Measurements from ENCODE around the gene ERFE.

ERFE gene

GRCh38 chr2:238126775-238127164, 32.0 kb upstream of the ERFE start:
- Histone ChIP-seq H3K9me3 (ENCODE audit: control insufficient read depth, insufficient read depth, low read length) (no peaks in the 10 kb centered on the region), H3K36me3 (ENCODE audit: control insufficient read depth, insufficient read depth, low read length) (no peaks in the 10 kb centered on the region), H3K4me1 (ENCODE audit: control insufficient read depth, insufficient read depth, low read length) (peaks cover 8% of the 10 kb centered on the region; the same call in 1 of the 2 replicates), H3K4me3 (ENCODE audit: low read length) (no peak overlapping the region), H3K27ac (ENCODE audit: low read length) (no peak overlapping the region), H3K27me3 (ENCODE audit: control insufficient read depth, insufficient read depth, low read length) (no peaks in the 10 kb centered on the region)
- no peak for DNase-seq (ENCODE audit: low read depth, low spot score)
- 100% methylated on average over 2 of the region's 2 CpGs for WGBS (ENCODE audit: insufficient coverage, insufficient read length)

- H3K36me3 ChIP-seq (ENCODE audit: control insufficient read depth, insufficient read depth, low read length), result no peaks in the 10 kb centered on the region
- H3K4me1 ChIP-seq (ENCODE audit: control insufficient read depth, insufficient read depth, low read length), result peaks cover 8% of the 10 kb centered on the region; the same call in 1 of the 2 replicates
- H3K4me3 ChIP-seq (ENCODE audit: low read length), result no peak overlapping the region
- no CpG with 5 or more reads among the region's 36 CpGs for WGBS (ENCODE audit: insufficient coverage, insufficient read length)
- DNase-seq (ENCODE audit: low read depth, low spot score), result no peak
- no peaks in the 10 kb centered on the region for H3K9me3 ChIP-seq (ENCODE audit: control insufficient read depth, insufficient read depth, low read length)
- H3K27ac ChIP-seq (ENCODE audit: low read length), result no peak overlapping the region
- H3K27me3 ChIP-seq (ENCODE audit: control insufficient read depth, insufficient read depth, low read length), result no peaks in the 10 kb centered on the region
Measured at GRCh38 chr2:238127165-238128060, 31.4 kb upstream of the ERFE start.

DNA sequence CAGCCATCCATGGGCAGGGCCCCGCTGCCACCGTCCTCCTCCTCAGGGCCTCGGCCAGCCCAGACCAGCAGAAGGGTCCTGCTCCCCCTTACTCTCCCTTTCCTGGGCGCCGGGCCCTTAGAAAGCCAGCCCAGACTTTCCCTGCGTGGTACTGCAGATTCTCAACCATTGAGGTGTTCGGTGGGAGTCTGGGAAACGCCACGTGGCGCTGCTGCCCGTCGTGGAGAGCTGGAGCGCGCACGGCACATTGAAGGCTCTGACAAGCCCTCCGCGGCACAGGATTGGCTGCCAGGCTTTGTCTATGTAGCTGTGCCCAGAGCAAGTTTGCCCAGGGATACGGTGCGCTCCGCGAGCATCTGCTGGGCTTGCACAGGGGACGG, 30.7 kb upstream of the ERFE start:
- DNase-seq (ENCODE audit: low read depth, low spot score), result no peak
- Histone ChIP-seq H3K4me3 (ENCODE audit: low read length) (no peak overlapping the region), H3K27me3 (ENCODE audit: control insufficient read depth, insufficient read depth, low read length) (no peaks in the 10 kb centered on the region), H3K9me3 (ENCODE audit: control insufficient read depth, insufficient read depth, low read length) (no peaks in the 10 kb centered on the region), H3K36me3 (ENCODE audit: control insufficient read depth, insufficient read depth, low read length) (no peaks in the 10 kb centered on the region), H3K4me1 (ENCODE audit: control insufficient read depth, insufficient read depth, low read length) (peaks cover 8% of the 10 kb centered on the region; the same call in 1 of the 2 replicates), H3K27ac (ENCODE audit: low read length) (no peak overlapping the region)
- WGBS (ENCODE audit: insufficient coverage, insufficient read length), result no CpG with 5 or more reads among the region's 22 CpGs

DNA sequence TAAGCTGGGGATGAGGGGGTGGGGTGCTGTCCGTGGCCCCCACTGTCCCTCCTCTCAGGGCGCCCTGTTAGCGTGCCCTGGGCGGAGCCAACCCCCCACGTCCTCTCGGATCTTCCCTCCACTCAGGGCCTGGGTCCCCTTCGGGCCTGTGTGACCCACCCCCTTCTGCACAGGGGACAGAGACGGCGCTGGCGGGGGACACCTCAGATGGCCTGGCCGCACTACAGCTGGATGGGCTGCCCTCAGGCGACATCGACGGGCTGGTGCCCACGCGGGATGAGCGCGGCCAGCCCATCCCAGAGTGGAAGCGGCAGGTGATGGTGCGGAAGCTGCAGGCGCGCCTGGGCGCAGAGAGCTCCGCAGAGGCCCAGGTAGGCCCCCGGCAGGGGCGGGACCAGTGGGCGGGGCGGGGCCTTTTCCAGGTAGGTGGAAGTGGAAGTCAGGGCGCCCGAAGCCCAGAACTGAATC, 30.2 kb upstream of the ERFE start:
- no CpG with 5 or more reads among the region's 30 CpGs for WGBS (ENCODE audit: insufficient coverage, insufficient read length)
- peak overlapping the region; percentile 26; the same call in 1 of the 2 replicates for H3K4me3 ChIP-seq (ENCODE audit: low read length)
- H3K27ac ChIP-seq (ENCODE audit: low read length), result no peak overlapping the region
- no peaks in the 10 kb centered on the region for H3K27me3 ChIP-seq (ENCODE audit: control insufficient read depth, insufficient read depth, low read length)
- H3K4me1 ChIP-seq (ENCODE audit: control insufficient read depth, insufficient read depth, low read length), result peaks cover 8% of the 10 kb centered on the region; the same call in 1 of the 2 replicates
- no peak for DNase-seq (ENCODE audit: low read depth, low spot score)
- H3K36me3 ChIP-seq (ENCODE audit: control insufficient read depth, insufficient read depth, low read length), result no peaks in the 10 kb centered on the region
- no peaks in the 10 kb centered on the region for H3K9me3 ChIP-seq (ENCODE audit: control insufficient read depth, insufficient read depth, low read length)

DNA sequence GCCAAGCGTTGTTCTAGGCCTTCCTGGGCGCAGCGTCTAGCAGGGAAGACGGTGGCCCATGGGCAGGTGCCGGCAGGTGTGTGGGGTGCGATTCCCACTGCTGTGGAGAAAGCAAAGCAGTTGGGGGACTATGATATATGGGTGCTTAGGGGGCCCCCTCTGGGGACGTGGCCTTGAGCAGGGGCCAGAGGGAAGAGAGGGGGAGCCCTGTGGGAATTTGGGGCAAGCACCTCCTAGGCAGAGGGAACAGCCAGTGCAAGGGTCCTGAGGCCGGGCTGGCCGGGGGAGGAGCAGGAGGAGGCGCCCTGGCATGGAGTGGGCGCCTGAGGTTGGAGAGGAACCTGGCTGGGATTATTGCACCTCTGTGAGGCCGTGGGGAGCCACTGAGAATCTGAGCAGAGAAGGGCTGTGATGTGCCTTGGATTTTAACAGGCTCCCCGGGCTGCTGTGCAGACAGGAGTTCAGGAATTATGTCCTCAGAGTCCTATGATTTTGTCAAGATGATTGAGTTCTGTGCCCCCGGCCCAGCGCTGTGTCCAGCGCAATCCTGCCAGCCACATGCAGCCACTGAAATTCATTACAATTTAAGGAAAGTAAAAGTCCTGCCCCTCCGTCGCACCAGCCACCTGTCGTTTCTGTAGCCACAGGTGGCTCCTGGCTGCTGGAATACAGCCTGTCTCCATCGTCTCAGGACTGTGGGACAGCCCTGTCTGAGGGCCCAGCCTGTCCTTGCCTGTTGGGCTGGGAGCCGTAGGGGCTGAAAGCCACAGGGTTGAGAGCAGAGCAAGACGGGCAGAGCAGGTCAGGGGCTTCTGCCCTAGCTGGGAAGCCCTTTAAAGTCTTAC, 29.4 kb upstream of the ERFE start:
- WGBS (ENCODE audit: insufficient coverage, insufficient read length), result no CpG with 5 or more reads among the region's 22 CpGs
- Histone ChIP-seq H3K9me3 (ENCODE audit: control insufficient read depth, insufficient read depth, low read length) (no peaks in the 10 kb centered on the region), H3K27me3 (ENCODE audit: control insufficient read depth, insufficient read depth, low read length) (no peaks in the 10 kb centered on the region), H3K27ac (ENCODE audit: low read length) (no peak overlapping the region), H3K36me3 (ENCODE audit: control insufficient read depth, insufficient read depth, low read length) (no peaks in the 10 kb centered on the region), H3K4me3 (ENCODE audit: low read length) (no peak overlapping the region), H3K4me1 (ENCODE audit: control insufficient read depth, insufficient read depth, low read length) (peaks cover 8% of the 10 kb centered on the region; the same call in 1 of the 2 replicates)
- no peak for DNase-seq (ENCODE audit: low read depth, low spot score)

GRCh38 chr2:238130111-238130695, 28.6 kb upstream of the ERFE start:
- no peaks in the 10 kb centered on the region for H3K36me3 ChIP-seq (ENCODE audit: control insufficient read depth, insufficient read depth, low read length)
- H3K9me3 ChIP-seq (ENCODE audit: control insufficient read depth, insufficient read depth, low read length), result no peaks in the 10 kb centered on the region
- H3K27ac ChIP-seq (ENCODE audit: low read length), result no peak overlapping the region
- no peaks in the 10 kb centered on the region for H3K27me3 ChIP-seq (ENCODE audit: control insufficient read depth, insufficient read depth, low read length)
- peaks cover 6% of the 10 kb centered on the region; the same call in 1 of the 2 replicates for H3K4me1 ChIP-seq (ENCODE audit: control insufficient read depth, insufficient read depth, low read length)
- no CpG with 5 or more reads among the region's 28 CpGs for WGBS (ENCODE audit: insufficient coverage, insufficient read length)
- no peak overlapping the region for H3K4me3 ChIP-seq (ENCODE audit: low read length)
- no peak for DNase-seq (ENCODE audit: low read depth, low spot score)

DNA sequence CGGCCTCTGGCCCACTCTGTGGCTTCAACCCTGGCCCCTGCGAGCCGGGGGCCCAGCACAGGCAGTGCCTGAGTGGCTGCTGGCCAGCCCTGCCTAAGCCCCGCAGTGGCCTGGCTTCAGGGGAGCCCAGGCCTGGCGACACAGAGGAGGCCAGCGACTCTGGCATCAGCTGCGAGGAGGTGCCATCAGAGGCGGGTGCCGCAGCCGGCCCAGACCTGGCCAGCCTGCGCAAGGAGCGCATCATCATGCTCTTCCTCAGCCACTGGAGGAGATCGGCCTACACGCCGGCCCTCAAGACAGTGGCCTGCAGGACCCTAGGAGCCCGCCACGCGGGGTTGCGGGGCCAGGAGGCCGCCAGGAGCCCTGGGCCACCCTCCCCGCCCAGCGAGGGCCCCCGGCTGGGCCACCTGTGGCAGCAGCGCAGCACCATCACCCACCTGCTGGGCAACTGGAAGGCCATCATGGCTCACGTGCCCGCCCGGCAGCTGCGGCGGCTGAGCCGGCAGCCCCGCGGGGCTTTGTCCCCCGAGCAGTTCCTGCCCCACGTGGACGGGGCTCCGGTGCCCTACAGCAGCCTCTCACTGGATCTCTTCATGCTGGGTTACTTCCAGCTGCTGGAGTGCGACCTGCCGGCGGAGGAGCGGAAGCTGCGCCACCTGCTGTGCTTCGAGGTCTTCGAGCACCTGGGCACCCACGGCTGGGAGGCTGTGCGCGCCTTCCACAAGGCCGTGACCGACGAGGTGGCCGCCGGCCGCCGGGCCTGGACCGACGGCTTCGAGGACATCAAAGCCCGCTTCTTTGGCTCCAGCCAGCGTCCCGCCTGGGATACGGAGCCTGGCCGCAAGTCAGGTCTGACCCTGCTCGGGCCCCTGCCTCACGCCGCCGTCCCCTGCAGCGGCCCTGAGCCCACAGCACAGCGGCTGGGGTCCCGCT, 27.8 kb upstream of the ERFE start:
- Histone ChIP-seq H3K27me3 (ENCODE audit: control insufficient read depth, insufficient read depth, low read length) (no peaks in the 10 kb centered on the region), H3K27ac (ENCODE audit: low read length) (no peak overlapping the region), H3K36me3 (ENCODE audit: control insufficient read depth, insufficient read depth, low read length) (no peaks in the 10 kb centered on the region), H3K4me3 (ENCODE audit: low read length) (no peak overlapping the region), H3K4me1 (ENCODE audit: control insufficient read depth, insufficient read depth, low read length) (peaks cover 6% of the 10 kb centered on the region; the same call in 1 of the 2 replicates), H3K9me3 (ENCODE audit: control insufficient read depth, insufficient read depth, low read length) (no peaks in the 10 kb centered on the region)
- WGBS (ENCODE audit: insufficient coverage, insufficient read length), result no CpG with 5 or more reads among the region's 68 CpGs
- no peak for DNase-seq (ENCODE audit: low read depth, low spot score)

DNA sequence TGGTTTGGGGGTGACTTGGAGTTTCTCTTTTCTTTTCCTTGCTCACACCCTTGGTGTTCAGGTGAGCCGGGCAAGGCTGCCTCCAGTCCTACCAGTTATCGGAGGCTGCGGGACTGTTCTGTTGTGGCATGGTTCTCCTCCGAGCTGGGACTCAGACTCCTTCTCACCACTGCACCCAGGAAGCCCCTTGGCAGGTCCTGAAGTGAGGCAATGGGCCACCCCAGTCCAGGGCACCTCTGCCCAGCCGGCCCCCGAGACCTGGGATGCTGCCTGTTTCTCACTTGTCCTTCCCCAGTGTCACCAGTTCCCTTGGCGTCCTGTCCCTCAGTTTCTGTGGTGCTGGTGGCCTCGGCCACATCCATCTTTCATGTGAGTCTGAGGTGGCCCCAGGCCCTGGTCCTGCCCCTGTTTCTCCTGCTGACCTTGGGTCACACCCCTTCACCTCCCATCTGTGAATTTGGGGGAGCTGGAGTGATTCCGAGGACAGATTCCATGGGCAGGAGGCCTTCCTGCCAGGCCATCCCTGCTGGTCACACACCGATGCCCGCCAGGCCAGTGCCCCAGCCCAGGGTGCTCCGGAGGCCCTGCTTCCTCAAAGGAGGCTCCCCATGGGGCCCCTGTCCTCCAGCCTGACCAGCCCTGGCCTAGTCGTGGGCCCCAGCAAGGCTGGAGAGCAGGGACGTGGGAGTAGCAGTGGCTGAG, 26.9 kb upstream of the ERFE start:
- Histone ChIP-seq H3K4me3 (ENCODE audit: low read length) (no peak overlapping the region), H3K27ac (ENCODE audit: low read length) (no peak overlapping the region), H3K27me3 (ENCODE audit: control insufficient read depth, insufficient read depth, low read length) (no peaks in the 10 kb centered on the region), H3K4me1 (ENCODE audit: control insufficient read depth, insufficient read depth, low read length) (peaks cover 6% of the 10 kb centered on the region; the same call in 1 of the 2 replicates), H3K36me3 (ENCODE audit: control insufficient read depth, insufficient read depth, low read length) (no peaks in the 10 kb centered on the region), H3K9me3 (ENCODE audit: control insufficient read depth, insufficient read depth, low read length) (no peaks in the 10 kb centered on the region)
- no peak for DNase-seq (ENCODE audit: low read depth, low spot score)
- WGBS (ENCODE audit: insufficient coverage, insufficient read length), result no CpG with 5 or more reads among the region's 14 CpGs

Measured in iPS DF 6.9 (cell line).